SK-N-SH treated with all-trans-retinoic acid at 6 μM for 48 hours (cell line): ENCODE measurements around the gene NEK1.
"Not testable (repeated sequence)": the region's sequence is repeated elsewhere in the genome, so short reads cannot be mapped to it uniquely, and the experiment has no call there.

Experiments used
- ARNTL ChIP-seq: fragments of 450-650 bp; formaldehyde crosslinking; IDR thresholded peaks from 2 replicates; pipeline ENCODE4 v1.5.0; 2020; ENCODE audit warnings: low read depth, mild to moderate bottlenecking, moderate library complexity, borderline replicate concordance
- BACH2 ChIP-seq: fragments of 250-450 bp; sonication (Bioruptor Pico); IDR thresholded peaks from 2 replicates; pipeline ENCODE4 v1.9.0; 2021; ENCODE audit warnings: mild to moderate bottlenecking, borderline replicate concordance
- ESRRG ChIP-seq: fragments of 250-450 bp; sonication (Bioruptor Pico); IDR thresholded peaks from 2 replicates; pipeline ENCODE4 v1.6.1; 2021; ENCODE audit warnings: mild to moderate bottlenecking
- GLIS3 ChIP-seq: fragments of 250-450 bp; sonication (Bioruptor Pico); IDR thresholded peaks from 2 replicates; pipeline ENCODE4 v1.5.0; 2020; ENCODE audit warnings: mild to moderate bottlenecking, moderate library complexity
- RARB ChIP-seq: fragments of 250-450 bp; sonication (Bioruptor Pico); IDR thresholded peaks from 2 replicates; pipeline ENCODE4 v1.8.0; 2021; ENCODE audit warnings: mild to moderate bottlenecking, moderate library complexity
- ZFP30 ChIP-seq: fragments of 450-650 bp; formaldehyde crosslinking; IDR thresholded peaks from 2 replicates; pipeline ENCODE4 v1.5.0; 2022; ENCODE audit warnings: mild to moderate bottlenecking, moderate library complexity
- ZNF565 ChIP-seq: fragments of 450-650 bp; formaldehyde crosslinking; conservative IDR thresholded peaks from 2 replicates; pipeline ENCODE4 v1.5.0; 2020; ENCODE audit warnings: low read depth, mild to moderate bottlenecking, moderate library complexity
- ZNF70 ChIP-seq: fragments of 450-650 bp; formaldehyde crosslinking; IDR thresholded peaks from 2 replicates; pipeline ENCODE4 v1.5.0; 2020; ENCODE audit warnings: mild to moderate bottlenecking, moderate library complexity
- TF ChIP-seq, protein P1 (sequence below): fragments of 250-450 bp; sonication (Bioruptor Pico); IDR thresholded peaks from 2 replicates; pipeline ENCODE4 v1.5.0; 2020; ENCODE audit warnings: mild to moderate bottlenecking, moderate library complexity
- TF ChIP-seq, protein P2 (sequence below): fragments of 250-450 bp; sonication (Bioruptor Pico); IDR thresholded peaks from 2 replicates; pipeline ENCODE4 v1.8.0; 2020; ENCODE audit warnings: mild to moderate bottlenecking, moderate library complexity, borderline replicate concordance
- TF ChIP-seq, protein P3 (sequence below): fragments of 250-450 bp; sonication (Bioruptor Pico); IDR thresholded peaks from 2 replicates; pipeline ENCODE4 v1.8.0; 2021; ENCODE audit warnings: low read depth, mild to moderate bottlenecking, moderate library complexity, borderline replicate concordance

DNA sequence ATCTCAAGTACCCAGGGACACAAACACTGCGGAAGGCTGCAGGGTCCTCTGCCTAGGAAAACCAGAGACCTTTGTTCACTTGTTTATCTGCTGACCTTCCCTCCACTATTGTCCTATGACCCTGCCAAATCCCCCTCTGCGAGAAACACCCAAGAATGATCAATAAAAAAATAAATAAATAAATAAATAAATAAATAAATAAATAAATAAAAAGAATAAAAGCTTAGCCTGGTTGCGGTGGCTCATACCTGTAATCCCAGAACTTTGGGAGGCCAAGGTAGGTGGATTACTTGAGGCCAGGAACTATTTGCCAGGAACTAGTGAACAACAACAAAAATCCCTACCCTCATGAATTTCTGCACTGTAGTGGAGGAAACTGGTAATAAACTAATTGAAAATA, 41.4 kb downstream of the NEK1 start:
- TF ChIP-seq BACH2 (CRISPR knock-in tag); RARB (CRISPR knock-in tag); GLIS3 (CRISPR knock-in tag); ARNTL; ZFP30 (CRISPR knock-in tag); ZNF565 (CRISPR knock-in tag); ESRRG (CRISPR knock-in tag); ZNF70 (CRISPR knock-in tag): not testable (repeated sequence)
- TF ChIP-seq, protein P1, sequence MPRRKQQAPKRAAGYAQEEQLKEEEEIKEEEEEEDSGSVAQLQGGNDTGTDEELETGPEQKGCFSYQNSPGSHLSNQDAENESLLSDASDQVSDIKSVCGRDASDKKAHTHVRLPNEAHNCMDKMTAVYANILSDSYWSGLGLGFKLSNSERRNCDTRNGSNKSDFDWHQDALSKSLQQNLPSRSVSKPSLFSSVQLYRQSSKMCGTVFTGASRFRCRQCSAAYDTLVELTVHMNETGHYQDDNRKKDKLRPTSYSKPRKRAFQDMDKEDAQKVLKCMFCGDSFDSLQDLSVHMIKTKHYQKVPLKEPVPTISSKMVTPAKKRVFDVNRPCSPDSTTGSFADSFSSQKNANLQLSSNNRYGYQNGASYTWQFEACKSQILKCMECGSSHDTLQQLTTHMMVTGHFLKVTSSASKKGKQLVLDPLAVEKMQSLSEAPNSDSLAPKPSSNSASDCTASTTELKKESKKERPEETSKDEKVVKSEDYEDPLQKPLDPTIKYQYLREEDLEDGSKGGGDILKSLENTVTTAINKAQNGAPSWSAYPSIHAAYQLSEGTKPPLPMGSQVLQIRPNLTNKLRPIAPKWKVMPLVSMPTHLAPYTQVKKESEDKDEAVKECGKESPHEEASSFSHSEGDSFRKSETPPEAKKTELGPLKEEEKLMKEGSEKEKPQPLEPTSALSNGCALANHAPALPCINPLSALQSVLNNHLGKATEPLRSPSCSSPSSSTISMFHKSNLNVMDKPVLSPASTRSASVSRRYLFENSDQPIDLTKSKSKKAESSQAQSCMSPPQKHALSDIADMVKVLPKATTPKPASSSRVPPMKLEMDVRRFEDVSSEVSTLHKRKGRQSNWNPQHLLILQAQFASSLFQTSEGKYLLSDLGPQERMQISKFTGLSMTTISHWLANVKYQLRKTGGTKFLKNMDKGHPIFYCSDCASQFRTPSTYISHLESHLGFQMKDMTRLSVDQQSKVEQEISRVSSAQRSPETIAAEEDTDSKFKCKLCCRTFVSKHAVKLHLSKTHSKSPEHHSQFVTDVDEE (CRISPR knock-in tag) = not testable (repeated sequence)
- TF ChIP-seq, protein P2, sequence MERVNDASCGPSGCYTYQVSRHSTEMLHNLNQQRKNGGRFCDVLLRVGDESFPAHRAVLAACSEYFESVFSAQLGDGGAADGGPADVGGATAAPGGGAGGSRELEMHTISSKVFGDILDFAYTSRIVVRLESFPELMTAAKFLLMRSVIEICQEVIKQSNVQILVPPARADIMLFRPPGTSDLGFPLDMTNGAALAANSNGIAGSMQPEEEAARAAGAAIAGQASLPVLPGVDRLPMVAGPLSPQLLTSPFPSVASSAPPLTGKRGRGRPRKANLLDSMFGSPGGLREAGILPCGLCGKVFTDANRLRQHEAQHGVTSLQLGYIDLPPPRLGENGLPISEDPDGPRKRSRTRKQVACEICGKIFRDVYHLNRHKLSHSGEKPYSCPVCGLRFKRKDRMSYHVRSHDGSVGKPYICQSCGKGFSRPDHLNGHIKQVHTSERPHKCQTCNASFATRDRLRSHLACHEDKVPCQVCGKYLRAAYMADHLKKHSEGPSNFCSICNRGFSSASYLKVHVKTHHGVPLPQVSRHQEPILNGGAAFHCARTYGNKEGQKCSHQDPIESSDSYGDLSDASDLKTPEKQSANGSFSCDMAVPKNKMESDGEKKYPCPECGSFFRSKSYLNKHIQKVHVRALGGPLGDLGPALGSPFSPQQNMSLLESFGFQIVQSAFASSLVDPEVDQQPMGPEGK (CRISPR knock-in tag) = not testable (repeated sequence)
- TF ChIP-seq, protein P3, sequence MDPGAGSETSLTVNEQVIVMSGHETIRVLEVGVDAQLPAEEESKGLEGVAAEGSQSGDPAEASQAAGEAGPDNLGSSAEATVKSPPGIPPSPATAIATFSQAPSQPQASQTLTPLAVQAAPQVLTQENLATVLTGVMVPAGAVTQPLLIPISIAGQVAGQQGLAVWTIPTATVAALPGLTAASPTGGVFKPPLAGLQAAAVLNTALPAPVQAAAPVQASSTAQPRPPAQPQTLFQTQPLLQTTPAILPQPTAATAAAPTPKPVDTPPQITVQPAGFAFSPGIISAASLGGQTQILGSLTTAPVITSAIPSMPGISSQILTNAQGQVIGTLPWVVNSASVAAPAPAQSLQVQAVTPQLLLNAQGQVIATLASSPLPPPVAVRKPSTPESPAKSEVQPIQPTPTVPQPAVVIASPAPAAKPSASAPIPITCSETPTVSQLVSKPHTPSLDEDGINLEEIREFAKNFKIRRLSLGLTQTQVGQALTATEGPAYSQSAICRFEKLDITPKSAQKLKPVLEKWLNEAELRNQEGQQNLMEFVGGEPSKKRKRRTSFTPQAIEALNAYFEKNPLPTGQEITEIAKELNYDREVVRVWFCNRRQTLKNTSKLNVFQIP (CRISPR knock-in tag) = not testable (repeated sequence)
